GM23248 (cell line): ENCODE measurements around the gene TKT.

Experiments
- EZH2 ChIP-seq: fragments of 200-600 bp; sonication (generic); IDR thresholded peaks from 2 replicates; pipeline ENCODE4 v1.6.1; 2018; ENCODE audit warnings: antibody characterized with exemption, mild to moderate bottlenecking; ENCODE audit not compliant: insufficient read depth, poor library complexity, severe bottlenecking
- EZH2phosphoT487 ChIP-seq: fragments of 200-600 bp; sonication (generic); IDR thresholded peaks from 2 replicates; pipeline ENCODE4 v1.6.1; 2018; ENCODE audit warnings: antibody characterized with exemption, moderate library complexity, mild to moderate bottlenecking, low read depth; ENCODE audit not compliant: insufficient read depth

GRCh38 chr3:53242642-53243041, 13.2 kb downstream of the TKT start:
- TF ChIP-seq EZH2phosphoT487 = no peak
- no peak for TF ChIP-seq EZH2
